ENCODE data around the gene JMJD8.

Gene JMJD8

GRCh38 chr16:675884-676564, 8.1 kb downstream of the JMJD8 start:
- no peak for DNase-seq (ENCODE audit: low read depth)

- no peak for DNase-seq (ENCODE audit: low read depth)
These were observed 8.9 kb downstream of the JMJD8 start, which contains the start of gene RHBDL1 for GRCh38 chr16:674968-675883. RHBDL1 (plus strand) TSS chr16:675671; CDS start chr16:675791, 120 bp downstream.

GRCh38 chr16:674214-674881, 9.8 kb downstream of the JMJD8 start:
- DNase-seq (ENCODE audit: low read depth), result no peak

DNA sequence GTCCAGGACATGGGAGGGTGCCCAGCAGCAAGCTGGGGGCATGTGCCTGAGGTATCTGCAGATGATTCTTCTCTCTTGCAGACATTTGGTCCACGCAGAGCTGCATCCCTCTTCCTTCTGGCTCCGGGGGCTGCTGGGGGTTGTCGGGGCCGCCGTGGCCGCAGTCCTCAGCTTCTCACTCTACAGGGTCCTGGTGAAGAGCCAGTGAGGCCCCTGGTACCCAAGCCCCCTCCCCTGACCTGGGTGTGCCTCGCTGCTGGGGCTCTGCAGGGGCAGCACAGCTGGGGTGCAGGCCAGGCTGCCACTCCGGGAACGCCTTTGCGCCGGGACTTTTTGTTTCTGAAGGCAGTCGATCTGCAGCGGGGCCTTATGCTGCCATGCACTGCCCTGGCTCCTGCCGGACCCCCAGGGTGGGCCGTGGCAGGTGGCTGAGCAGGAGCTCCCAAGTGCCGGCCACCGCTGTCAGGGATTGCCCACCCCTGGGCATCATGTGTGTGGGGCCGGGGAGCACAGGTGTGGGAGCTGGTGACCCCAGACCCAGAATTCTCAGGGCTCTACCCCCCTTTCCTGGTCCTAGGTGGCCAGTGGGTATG, 10.6 kb downstream of the JMJD8 start:
- DNase-seq (ENCODE audit: low read depth), result no peak

DNA sequence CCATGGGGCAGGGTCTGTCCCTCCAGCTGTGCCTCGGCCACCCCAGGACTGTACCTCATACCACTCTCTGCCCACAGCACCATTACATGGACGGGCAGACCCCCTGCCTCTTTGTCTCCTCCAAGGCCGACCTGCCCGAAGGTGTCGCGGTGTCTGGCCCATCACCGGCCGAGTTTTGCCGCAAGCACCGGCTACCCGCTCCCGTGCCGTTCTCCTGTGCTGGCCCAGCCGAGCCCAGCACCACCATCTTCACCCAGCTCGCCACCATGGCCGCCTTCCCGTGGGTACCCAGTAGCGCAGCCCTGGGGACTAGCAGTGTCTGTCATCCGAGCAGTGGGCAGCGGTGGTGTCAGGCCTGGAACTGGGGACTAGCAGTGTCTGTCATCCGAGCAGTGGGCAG, 11.3 kb downstream of the JMJD8 start:
- no peak for DNase-seq (ENCODE audit: low read depth)

- no peak for DNase-seq (ENCODE audit: low read depth)
These were observed 11.8 kb downstream of the JMJD8 start for GRCh38 chr16:672371-672770.

DNA sequence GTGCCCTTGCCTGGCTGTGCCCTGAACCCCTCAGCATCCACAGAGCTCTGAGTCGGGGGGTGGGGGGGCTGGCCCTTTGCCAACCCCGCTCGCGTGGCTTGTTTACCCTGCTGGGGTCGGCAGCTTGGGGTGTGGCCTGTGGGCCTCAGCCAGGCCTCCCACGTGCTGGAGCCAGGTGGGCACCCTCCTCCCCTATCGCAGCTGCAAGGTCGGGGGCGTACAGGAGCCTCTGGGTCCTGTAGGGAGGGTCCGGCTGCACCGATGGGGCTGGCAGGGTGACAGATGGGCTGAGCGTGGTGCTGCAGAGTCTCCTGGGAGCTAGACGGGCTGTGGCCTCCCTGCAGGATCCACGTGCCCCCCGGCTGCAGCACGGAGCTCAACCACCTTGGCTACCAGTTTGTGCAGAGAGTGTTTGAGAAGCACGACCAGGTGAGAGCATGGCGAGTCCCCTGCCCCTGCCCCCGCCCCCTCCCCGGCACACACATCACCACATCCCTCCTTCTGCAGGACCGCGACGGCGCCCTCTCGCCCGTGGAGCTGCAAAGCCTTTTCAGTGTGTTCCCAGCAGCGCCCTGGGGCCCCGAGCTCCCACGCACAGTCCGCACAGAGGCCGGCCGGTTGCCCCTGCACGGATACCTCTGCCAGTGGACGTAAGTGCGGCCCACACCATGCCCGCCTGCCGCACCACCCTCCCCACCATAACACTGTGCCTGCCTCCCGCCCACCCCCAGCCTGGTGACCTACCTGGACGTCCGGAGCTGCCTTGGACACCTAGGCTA, 12.6 kb downstream of the JMJD8 start:
- no peak for DNase-seq (ENCODE audit: low read depth)

GRCh38 chr16:670485-671352, 13.4 kb downstream of the JMJD8 start:
- DNase-seq (ENCODE audit: low read depth), result no peak

GRCh38 chr16:669666-670065, 14.5 kb downstream of the JMJD8 start:
- DNase-seq (ENCODE audit: low read depth), result no peak

- no peak for DNase-seq (ENCODE audit: low read depth)
These were observed 15.5 kb downstream of the JMJD8 start for GRCh38 chr16:668519-669171.

DNA sequence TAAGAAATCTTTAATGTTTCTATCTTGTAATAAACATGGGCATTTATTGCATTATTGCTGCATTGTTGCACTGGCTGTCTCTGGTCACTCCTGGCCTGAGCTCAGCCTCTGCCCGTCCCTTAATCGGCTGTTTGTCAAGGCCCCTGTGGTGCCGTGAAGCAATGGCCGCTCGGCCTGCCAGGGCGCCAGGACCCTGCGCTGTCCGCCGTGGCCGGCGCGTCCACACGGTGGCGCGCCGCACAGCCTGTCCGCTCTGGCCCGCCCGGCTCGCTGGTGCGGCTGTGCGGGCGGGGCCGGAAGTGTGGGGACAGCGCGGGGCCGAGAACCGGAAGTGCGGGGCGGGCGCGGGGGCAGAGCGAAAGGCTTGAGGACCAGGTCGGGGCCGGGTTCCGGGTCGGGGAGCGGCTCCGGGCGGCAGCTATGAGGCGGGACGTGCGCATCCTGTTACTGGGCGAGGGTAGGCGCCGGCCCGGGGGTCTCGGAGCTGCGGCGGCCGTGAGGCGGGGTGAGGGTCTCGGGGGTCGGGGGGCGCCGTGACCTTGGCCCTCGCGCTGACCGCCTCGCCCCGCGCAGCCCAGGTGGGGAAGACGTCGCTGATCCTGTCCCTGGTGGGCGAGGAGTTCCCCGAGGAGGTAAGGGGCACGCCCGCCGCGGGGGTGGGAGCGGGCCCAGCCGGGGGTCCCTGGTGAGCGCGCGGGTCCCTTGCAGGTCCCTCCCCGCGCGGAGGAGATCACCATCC, 16.2 kb downstream of the JMJD8 start, which contains the start of gene RHOT2:
Gene RHOT2, plus strand, starts transcription at position 353 of the 739 bp plus-strand sequence. Its CDS starts 68 bp downstream, at position 421.
- DNase-seq (ENCODE audit: low read depth), result peak; percentile 81

DNA sequence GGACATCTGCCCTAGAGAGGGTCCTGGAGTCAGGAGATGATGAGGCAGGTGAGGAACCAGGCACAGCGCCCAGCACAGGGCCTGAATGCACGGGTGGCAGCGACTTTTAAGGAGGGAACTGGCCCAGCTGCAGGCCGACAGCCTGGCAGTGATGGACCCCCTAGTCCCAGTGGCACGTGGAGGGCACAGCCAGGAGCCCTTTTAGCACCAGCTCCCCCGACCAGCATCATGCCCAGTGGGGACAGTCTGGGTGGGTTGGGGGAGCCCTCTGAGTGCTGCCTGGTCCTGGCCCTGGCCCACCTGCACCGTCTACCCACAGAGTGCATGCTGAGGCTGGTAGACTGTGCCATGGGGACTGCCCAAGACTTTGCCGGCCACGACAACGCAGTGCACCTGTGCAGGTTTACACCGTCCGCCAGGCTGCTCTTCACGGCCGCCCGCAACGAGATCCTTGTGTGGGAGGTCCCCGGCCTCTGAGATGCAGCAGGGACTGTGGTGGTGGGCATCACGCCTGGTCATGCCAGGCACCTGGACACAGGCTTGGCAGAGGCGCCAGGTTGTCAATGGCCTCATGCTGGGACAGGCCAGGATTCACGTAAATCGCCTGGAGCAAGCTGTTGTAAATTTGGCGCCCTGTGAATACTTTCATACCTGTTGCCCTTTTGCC, 16.9 kb downstream of the JMJD8 start:
- no peak for DNase-seq (ENCODE audit: low read depth)

DNA sequence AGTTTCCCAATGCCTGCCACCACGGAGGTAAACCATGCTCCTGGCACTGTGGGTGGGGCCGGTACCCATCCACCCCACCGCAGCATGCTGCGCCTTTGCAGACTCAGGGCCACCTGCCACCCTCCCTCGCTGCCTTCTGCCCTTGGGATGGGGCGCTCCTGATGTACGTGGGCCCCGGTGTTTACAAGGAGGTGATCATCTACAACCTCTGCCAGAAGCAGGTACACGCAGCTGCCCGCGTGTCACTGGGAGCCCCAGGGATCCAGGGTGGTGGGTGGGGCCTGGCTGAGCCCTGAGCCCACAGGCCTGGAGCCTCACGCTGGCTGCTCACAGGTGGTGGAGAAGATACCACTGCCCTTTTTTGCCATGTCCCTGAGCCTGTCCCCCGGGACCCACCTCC, 17.6 kb downstream of the JMJD8 start:
- no peak for DNase-seq (ENCODE audit: low read depth)

GRCh38 chr16:662597-662996, 21.5 kb downstream of the JMJD8 start:
- DNase-seq (ENCODE audit: low read depth), result no peak

- no peak for DNase-seq (ENCODE audit: low read depth)
These were observed 22.0 kb downstream of the JMJD8 start for GRCh38 chr16:662095-662494.

DNA sequence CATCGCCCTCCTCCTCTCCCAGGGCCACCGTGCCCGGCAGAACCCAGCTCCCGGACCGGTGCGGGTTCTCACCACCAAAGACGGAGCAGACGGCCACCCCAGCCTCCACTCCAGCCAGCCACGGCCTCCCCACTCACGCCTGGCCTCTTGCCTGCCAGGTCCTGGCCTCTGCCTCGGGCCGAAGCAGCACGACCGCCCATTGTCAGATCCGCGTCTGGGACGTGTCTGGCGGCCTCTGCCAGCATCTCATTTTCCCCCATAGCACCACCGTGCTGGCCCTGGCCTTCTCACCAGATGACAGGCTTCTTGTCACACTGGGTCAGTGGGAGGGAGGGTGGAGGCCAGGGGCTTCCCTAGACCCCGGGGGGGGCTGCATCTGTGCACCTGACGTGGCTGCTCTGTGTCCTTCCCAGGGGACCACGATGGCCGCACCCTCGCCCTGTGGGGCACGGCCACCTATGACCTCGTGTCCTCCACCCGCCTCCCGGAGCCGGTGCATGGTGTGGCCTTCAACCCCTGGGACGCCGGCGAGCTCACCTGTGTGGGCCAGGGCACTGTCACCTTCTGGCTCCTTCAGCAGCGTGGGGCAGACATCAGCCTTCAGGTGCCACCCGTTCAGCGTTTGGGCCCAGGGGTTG, 22.8 kb downstream of the JMJD8 start:
- no peak for DNase-seq (ENCODE audit: low read depth)

DNA sequence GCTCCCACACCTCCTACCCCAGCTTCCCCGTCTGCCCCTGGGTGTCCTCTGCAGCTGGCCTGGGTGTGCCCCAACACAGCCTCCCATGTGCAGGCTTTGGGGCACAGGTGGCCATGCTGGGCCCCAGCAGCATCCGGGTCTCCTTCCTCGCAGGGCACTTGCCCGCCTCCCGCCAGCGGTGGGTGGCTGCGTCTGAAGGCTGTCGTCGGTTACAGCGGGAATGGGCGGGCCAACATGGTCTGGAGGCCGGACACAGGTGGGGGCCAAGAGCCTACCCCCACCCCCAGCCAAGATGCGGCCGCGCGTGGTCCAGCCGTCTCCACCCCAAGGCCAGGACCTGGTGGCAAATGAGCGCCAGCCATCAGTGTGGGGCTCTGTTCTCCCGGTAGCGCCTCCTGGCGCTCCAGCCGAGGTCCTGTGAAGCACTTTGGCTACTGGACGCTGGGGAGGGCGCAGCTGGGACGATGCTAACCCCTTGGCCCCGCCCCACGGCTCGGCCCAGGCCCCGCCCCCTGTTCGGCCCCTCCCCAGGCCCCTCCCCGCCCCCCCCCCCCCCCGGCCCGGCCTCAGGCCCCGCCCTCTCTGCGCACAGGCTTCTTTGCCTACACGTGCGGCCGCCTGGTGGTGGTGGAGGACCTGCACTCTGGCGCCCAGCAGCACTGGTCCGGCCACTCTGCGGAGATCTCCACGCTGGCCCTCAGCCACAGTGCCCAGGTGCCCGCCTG, 23.5 kb downstream of the JMJD8 start:
- peak; percentile 57 for DNase-seq (ENCODE audit: low read depth)

DNA sequence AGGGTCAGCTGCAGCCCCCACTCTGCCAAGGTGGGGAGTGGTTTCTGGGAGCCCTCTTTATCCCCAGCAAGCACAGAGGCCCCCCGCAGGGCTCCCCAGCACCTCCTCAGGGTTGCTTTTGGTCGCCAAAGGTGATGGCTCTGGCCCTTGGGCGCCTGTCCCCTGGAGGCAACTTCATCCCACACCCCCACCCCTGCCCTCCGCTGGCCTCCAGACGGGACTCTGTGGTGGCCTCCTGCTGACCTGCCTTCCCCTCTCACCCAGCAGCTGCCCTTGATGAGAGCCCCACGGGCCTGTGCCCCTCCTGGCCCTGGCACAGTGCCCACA, 24.0 kb downstream of the JMJD8 start:
- DNase-seq (ENCODE audit: low read depth), result no peak
